SU-DHL-6 (cell line): ENCODE data around the gene OR52A1.

ENCODE experiments used
- H2AFZ ChIP-seq: fragments of 200-600 bp; sonication (generic); 2 replicates; pipeline ENCODE4 v1.6.1; 2014; ENCODE audit warnings: low read depth, mild to moderate bottlenecking, moderate library complexity, mixed read lengths, antibody characterized with exemption, low read length; ENCODE audit not compliant: severe bottlenecking
- H3F3A ChIP-seq: fragments of 200-600 bp; shearing (Covaris generic); 2 replicates; pipeline ENCODE4 v1.6.0; 2016; ENCODE audit warnings: antibody characterized with exemption, mild to moderate bottlenecking; ENCODE audit not compliant: insufficient read depth
- H3K27ac ChIP-seq: fragments of 200-600 bp; sonication (generic); 2 replicates; pipeline ENCODE4 v1.5.1; 2016; ENCODE audit warnings: low read depth, mild to moderate bottlenecking, low read length, moderate library complexity, mixed read lengths
- H3K27me3 ChIP-seq: fragments of 200-600 bp; sonication (generic), shearing (Covaris generic); 2 replicates; pipeline ENCODE4 v1.6.0; 2014; ENCODE audit warnings: mild to moderate bottlenecking, low read length
- H3K36me3 ChIP-seq: fragments of 200-600 bp; sonication (generic); 2 replicates; pipeline ENCODE4 v1.6.1; 2014; ENCODE audit warnings: mild to moderate bottlenecking, low read length, mixed read lengths
- H3K4me2 ChIP-seq: fragments of 300-600, 200-600 bp; shearing (Covaris generic), sonication (generic); 2 replicates; pipeline ENCODE4 v1.6.0; 2014; ENCODE audit warnings: low read length, low read depth, mild to moderate bottlenecking; ENCODE audit not compliant: poor library complexity, severe bottlenecking
- H3K4me3 ChIP-seq: fragments of 200-600 bp; sonication (generic); 2 replicates; pipeline ENCODE4 v1.5.1; 2014; ENCODE audit warnings: antibody characterized with exemption, low read length, mild to moderate bottlenecking, mixed read lengths; ENCODE audit not compliant: insufficient read depth, poor library complexity, severe bottlenecking
- H3K79me2 ChIP-seq: fragments of 200-600 bp; sonication (generic); 2 replicates; pipeline ENCODE4 v1.6.1; 2014; ENCODE audit warnings: mild to moderate bottlenecking, low read length, moderate library complexity; ENCODE audit not compliant: insufficient read depth
- H3K9ac ChIP-seq: fragments of 200-600 bp; sonication (generic); 2 replicates; pipeline ENCODE4 v1.7.0; 2014; ENCODE audit warnings: mild to moderate bottlenecking, low read length
- H3K9me2 ChIP-seq: fragments of 200-600 bp; sonication (generic); replicated peaks from 2 replicates; pipeline ENCODE4 v1.6.1; 2014; ENCODE audit warnings: low read length; ENCODE audit not compliant: insufficient read depth
- H3K9me3 ChIP-seq: fragments of 200-600 bp; sonication (generic); 2 replicates; pipeline ENCODE4 v1.6.1; 2014; ENCODE audit warnings: low read length, mixed read lengths; ENCODE audit not compliant: insufficient read depth
- H4K20me1 ChIP-seq: fragments of 200-600 bp; sonication (generic); 2 replicates; pipeline ENCODE4 v1.6.1; 2014; ENCODE audit warnings: low read depth, mild to moderate bottlenecking, antibody characterized with exemption, low read length, moderate library complexity, mixed read lengths
- CTCF ChIP-seq: fragments of 200-600 bp; sonication (generic); IDR thresholded peaks from one replicate; pipeline ENCODE4 v1.5.1; 2017; ENCODE audit warnings: antibody characterized with exemption, mild to moderate bottlenecking, low read length, moderate library complexity; ENCODE audit not compliant: insufficient read depth, poor library complexity, severe bottlenecking
- EZH2phosphoT487 ChIP-seq: fragments of 200-600 bp; sonication (generic), shearing (Covaris generic); conservative IDR thresholded peaks from 2 replicates; pipeline ENCODE4 v1.6.1; 2018; ENCODE audit warnings: mild to moderate bottlenecking, antibody characterized with exemption, low read length, moderate library complexity, mixed read lengths

Gene OR52A1

GRCh38 chr11:5192738-5193137, 38.2 kb upstream of the OR52A1 start:
- Histone ChIP-seq H3K36me3 (no peaks in the 10 kb centered on the region), H4K20me1 (no peaks in the 10 kb centered on the region), H3K9me3 (no peaks in the 10 kb centered on the region; the same call in 1 of the 2 replicates), H3K4me2 (no peak overlapping the region), H2AFZ (no peak overlapping the region), H3K9ac (no peak overlapping the region), H3K79me2 (no peaks in the 10 kb centered on the region), H3K4me3 (no peak overlapping the region), H3K9me2 (no peaks in the 10 kb centered on the region), H3K27me3 (no peaks in the 10 kb centered on the region), H3K27ac (no peak overlapping the region), H3F3A (no peaks in the 10 kb centered on the region)
- no peak for TF ChIP-seq CTCF
- no peak for TF ChIP-seq EZH2phosphoT487

- no peak overlapping the region for H2AFZ ChIP-seq
- no peak for TF ChIP-seq EZH2phosphoT487
- TF ChIP-seq CTCF: no peak
- H3K9ac ChIP-seq: no peak overlapping the region
- no peaks in the 10 kb centered on the region for H3K27me3 ChIP-seq
- no peaks in the 10 kb centered on the region for H3F3A ChIP-seq
- H3K27ac ChIP-seq: no peak overlapping the region
- no peaks in the 10 kb centered on the region for H3K79me2 ChIP-seq
- no peaks in the 10 kb centered on the region for H4K20me1 ChIP-seq
- H3K9me2 ChIP-seq: no peaks in the 10 kb centered on the region
- no peaks in the 10 kb centered on the region for H3K9me3 ChIP-seq
- H3K4me2 ChIP-seq: no peak overlapping the region
- no peaks in the 10 kb centered on the region for H3K36me3 ChIP-seq
- no peak overlapping the region for H3K4me3 ChIP-seq
Observed at GRCh38 chr11:5188201-5188600, 33.6 kb upstream of the OR52A1 start.

- H3K27me3 ChIP-seq: no peaks in the 10 kb centered on the region
- no peaks in the 10 kb centered on the region; the same call in 1 of the 2 replicates for H3K36me3 ChIP-seq
- no peak overlapping the region for H2AFZ ChIP-seq
Observed at GRCh38 chr11:5178046-5178837, 23.7 kb upstream of the OR52A1 start.

More at GRCh38 chr11:5178046-5178837, 23.7 kb upstream of the OR52A1 start:
- no peaks in the 10 kb centered on the region for H3K9me3 ChIP-seq
- no peak overlapping the region for H3K27ac ChIP-seq
- no peak overlapping the region for H3K9ac ChIP-seq
- no peaks in the 10 kb centered on the region for H3F3A ChIP-seq
- H3K4me2 ChIP-seq: no peak overlapping the region
- H3K9me2 ChIP-seq: no peaks in the 10 kb centered on the region
- no peaks in the 10 kb centered on the region for H4K20me1 ChIP-seq
- no peak overlapping the region for H3K4me3 ChIP-seq
- TF ChIP-seq EZH2phosphoT487 (no peak), CTCF (no peak)
- no peaks in the 10 kb centered on the region for H3K79me2 ChIP-seq
